ENCODE measurements around the gene GALM. TPM values are rescaled to one million over a fixed set of nuclear protein-coding genes. Genes with fewer than 3 reads are reported as not detected.

GALM gene
- total RNA-seq, result 10 to 100 TPM; 26.2 to 47.9 (median 36.7) TPM
- long read RNA-seq, transcript GALM-201 (7 exons, 2,484 nt), result major isoform, 16 of 21 reads
- long read RNA-seq, partial matches to known transcripts, result 1 of 21 reads
- long read RNA-seq, other reads (novel, unspliced or antisense), result 4 of 21 reads

GRCh38 chr2:38665854-38666555 is at the start of gene GALM:
GALM (plus strand) TSS chr2:38666114; CDS start chr2:38666162, 48 bp downstream.
- intact Hi-C loops (cut with DNase I), result loop anchor here in 1 of 2 donors (10.0 kb wide), 1 partner anchor 51 kb away; no protein-coding TSS in a partner anchor
- peaks cover 0 to 31% (median 13%) of the 10 kb centered on the region in 4 donors for H3K4me1 ChIP-seq
- H3K9me3 ChIP-seq, result no peaks in the 10 kb centered on the region
- DNase-seq, result peak; percentile 83 to 91 (median 89)
- peak within 1 kb of the TSS; percentile 52 to 85 (median 68) for H3K4me3 ChIP-seq
- H3K27ac ChIP-seq, result peak within 1 kb of the TSS; percentile 78 to 95 (median 92)
- TF ChIP-seq CTCF (IDR thresholded peaks at IDR 0.05) (no peak), POLR2A (IDR thresholded peaks at IDR 0.05) (peak; percentile 90)
- ATAC-seq, result peak; percentile 89 to 95 (median 92)
- no peaks in the 10 kb centered on the region for H3K27me3 ChIP-seq
- no peaks in the 10 kb centered on the region for H3K36me3 ChIP-seq
- 0% methylated on average over 18 of the region's 26 CpGs for WGBS (ENCODE audit: insufficient coverage, low coverage, low lambda C conversion rate, missing lambda C conversion rate)

- TF ChIP-seq CTCF (IDR thresholded peaks at IDR 0.05), result no peak
- no peak for TF ChIP-seq POLR2A (IDR thresholded peaks at IDR 0.05)
- Histone ChIP-seq H3K36me3 (no peaks in the 10 kb centered on the region), H3K27me3 (no peaks in the 10 kb centered on the region), H3K4me3 (no peak overlapping the region), H3K4me1 (no peaks in the 10 kb centered on the region), H3K9me3 (no peaks in the 10 kb centered on the region), H3K27ac (no peak overlapping the region)
- no peak for ATAC-seq
- 73% methylated on average over 2 of the region's 3 CpGs for WGBS (ENCODE audit: insufficient coverage, low coverage, low lambda C conversion rate, missing lambda C conversion rate)
- intact Hi-C loops (cut with DNase I), result loop anchor here in 1 of 2 donors (10.0 kb wide), 1 partner anchor 48 kb away; the partner anchor contains the start of gene GALM
- no peak for DNase-seq
These were observed 48.6 kb upstream of the GALM start for GRCh38 chr2:38617301-38617700.

DNA sequence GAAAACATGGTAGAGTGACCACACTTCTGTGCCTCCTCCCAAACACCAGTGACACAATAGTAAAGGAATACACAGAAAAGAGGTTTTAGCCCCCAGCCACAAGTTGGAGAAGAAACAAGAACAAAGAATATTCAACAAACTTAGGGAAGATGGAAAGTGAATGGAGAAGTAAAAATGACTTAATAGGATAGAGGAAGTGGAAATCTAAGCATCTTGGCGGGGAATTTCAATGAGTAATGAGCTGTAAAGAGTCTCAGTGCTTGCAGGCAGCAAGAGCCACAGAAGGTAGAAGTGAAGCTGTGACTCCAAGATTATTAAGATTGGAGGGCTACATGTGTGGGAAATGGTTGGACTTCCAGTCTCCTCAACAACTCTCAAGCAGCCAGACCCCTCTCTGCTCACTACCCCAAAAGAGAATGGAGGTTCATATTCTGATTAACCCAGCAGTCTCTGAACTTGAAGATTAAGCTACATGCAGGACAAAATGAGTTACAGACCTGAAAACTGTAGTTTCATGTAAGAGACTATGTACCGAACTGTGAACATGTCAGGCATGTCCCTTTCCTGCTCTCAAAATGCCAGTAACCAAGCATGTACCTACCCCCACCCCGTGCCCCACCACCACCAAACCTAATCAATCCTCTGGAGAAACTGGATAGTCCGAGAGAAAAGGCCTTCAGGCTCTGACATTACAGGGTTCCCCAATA is 46.3 kb upstream of the GALM start:
- H3K36me3 ChIP-seq, result no peaks in the 10 kb centered on the region
- no peaks in the 10 kb centered on the region for H3K27me3 ChIP-seq
- H3K4me3 ChIP-seq, result no peak overlapping the region
- H3K27ac ChIP-seq, result no peak overlapping the region
- no peaks in the 10 kb centered on the region for H3K4me1 ChIP-seq
- TF ChIP-seq POLR2A (IDR thresholded peaks at IDR 0.05), result no peak
- no peak for TF ChIP-seq CTCF (IDR thresholded peaks at IDR 0.05)
- DNase-seq, result no peak
- ATAC-seq, result peak in 2 of 4 donors; percentile 35 to 41
- 66% methylated on average over 4 of the region's 4 CpGs for WGBS (ENCODE audit: insufficient coverage, low coverage, low lambda C conversion rate, missing lambda C conversion rate)
- H3K9me3 ChIP-seq, result no peaks in the 10 kb centered on the region
- intact Hi-C loops (cut with DNase I), result loop anchor here in 1 of 2 donors (10.0 kb wide), 1 partner anchor 45 kb away; the partner anchor contains the start of gene GALM

DNA sequence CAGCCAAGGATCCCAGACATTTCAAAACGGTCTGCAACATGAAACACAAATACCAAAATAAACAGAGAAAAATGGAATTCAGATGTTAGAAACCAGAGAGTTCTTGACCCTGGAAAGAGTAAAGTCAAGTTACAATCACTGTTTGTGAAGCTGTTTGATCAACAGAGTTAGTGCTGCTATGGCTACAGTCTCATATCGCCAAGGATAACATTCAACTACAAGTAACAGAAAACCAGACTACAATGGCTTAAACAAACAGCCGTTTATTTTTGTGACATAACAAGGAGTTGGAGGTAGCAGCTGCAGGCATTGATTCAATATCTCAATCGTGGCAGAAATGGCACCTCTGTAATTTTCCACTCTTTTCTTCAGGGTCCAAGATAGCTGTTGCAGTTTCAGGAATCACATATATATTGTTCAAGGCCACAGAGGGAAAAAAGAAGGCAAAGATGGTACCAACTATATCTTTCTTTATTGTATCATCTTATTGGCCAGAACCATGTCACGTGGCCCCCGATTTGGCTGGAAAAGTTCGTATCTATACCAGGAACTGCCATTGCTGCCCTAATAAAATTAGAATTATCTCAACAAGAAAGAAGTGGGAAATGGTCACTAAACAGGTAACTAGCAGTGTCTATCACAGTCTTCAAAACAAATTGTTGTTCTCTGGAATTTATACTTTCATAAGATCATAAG is 45.5 kb upstream of the GALM start:
- DNase-seq (no peak), ATAC-seq (no peak)
- no peaks in the 10 kb centered on the region for H3K9me3 ChIP-seq
- no peaks in the 10 kb centered on the region for H3K4me1 ChIP-seq
- intact Hi-C loops (cut with DNase I), result no loop called here
- no peak overlapping the region for H3K27ac ChIP-seq
- no peak for TF ChIP-seq CTCF (IDR thresholded peaks at IDR 0.05)
- TF ChIP-seq POLR2A (IDR thresholded peaks at IDR 0.05), result no peak
- 49% methylated on average over 7 of the region's 7 CpGs for WGBS (ENCODE audit: insufficient coverage, low coverage, low lambda C conversion rate, missing lambda C conversion rate)
- no peak overlapping the region for H3K4me3 ChIP-seq
- H3K36me3 ChIP-seq, result no peaks in the 10 kb centered on the region
- no peaks in the 10 kb centered on the region for H3K27me3 ChIP-seq

Measured in right lobe of liver (tissue), 6 donors.